Measurements from ENCODE around the gene TOMM20. TPM values are rescaled to one million over a fixed set of nuclear protein-coding genes. Genes with fewer than 3 reads are reported as not detected.
"Not testable (repeated sequence)": the region's sequence is repeated elsewhere in the genome, so short reads cannot be mapped to it uniquely, and the experiment has no call there.

Gene TOMM20
- polyA plus RNA-seq (2012; ENCODE audit: low read depth, missing spikeins): 88.5 TPM

- FAIRE-seq: peak; percentile 98
- TF ChIP-seq PAX5 (IDR thresholded peaks at IDR 0.05; ENCODE audit: insufficient read depth, low read length, severe bottlenecking) (no peak), TAF1 (IDR thresholded peaks at IDR 0.05; ENCODE audit: low read depth, low read length) (peak; percentile 92), SPI1 (IDR thresholded peaks at IDR 0.05; ENCODE audit: low read depth, low read length) (peak; percentile 51), POLR2A (IDR thresholded peaks at IDR 0.05; ENCODE audit: low read depth, low read length) (peak; percentile 97), POLR2AphosphoS5 (IDR thresholded peaks at IDR 0.05; ENCODE audit: low read depth, low read length) (peak; percentile 96), POU2F2 (IDR thresholded peaks at IDR 0.05; ENCODE audit: low read depth, low read length) (peak; percentile 47; the same call in 1 of the 2 replicates)
These were observed at the start of gene TOMM20 for GRCh38 chr1:235128456-235129328. Gene TOMM20 (minus strand): TSS chr1:235128837. CDS start chr1:235128715, 122 bp downstream.

GRCh38 chr1:235176486-235176885 lies 47.8 kb upstream of the TOMM20 start:
- FAIRE-seq: no peak
- no peak for DNase-seq (ENCODE audit: insufficient read length, low spot score)
- TF ChIP-seq POU2F2 (IDR thresholded peaks at IDR 0.05; ENCODE audit: low read depth, low read length): no peak
- TF ChIP-seq TAF1 (IDR thresholded peaks at IDR 0.05; ENCODE audit: low read depth, low read length): no peak
- TF ChIP-seq POLR2A (IDR thresholded peaks at IDR 0.05; ENCODE audit: low read depth, low read length): no peak
- TF ChIP-seq POLR2AphosphoS5 (IDR thresholded peaks at IDR 0.05; ENCODE audit: low read depth, low read length): no peak
- TF ChIP-seq PAX5 (IDR thresholded peaks at IDR 0.05; ENCODE audit: insufficient read depth, low read length, severe bottlenecking): no peak
- no peak for TF ChIP-seq SPI1 (IDR thresholded peaks at IDR 0.05; ENCODE audit: low read depth, low read length)

More at GRCh38 chr1:235128456-235129328, at the start of gene TOMM20:
- DNase-seq (ENCODE audit: insufficient read length, low spot score): peak; percentile 93

- DNase-seq (ENCODE audit: insufficient read length, low spot score) (no peak), FAIRE-seq (no peak)
- no peak for TF ChIP-seq POLR2AphosphoS5 (IDR thresholded peaks at IDR 0.05; ENCODE audit: low read depth, low read length)
- TF ChIP-seq PAX5 (IDR thresholded peaks at IDR 0.05; ENCODE audit: insufficient read depth, low read length, severe bottlenecking): no peak
- TF ChIP-seq POU2F2 (IDR thresholded peaks at IDR 0.05; ENCODE audit: low read depth, low read length): no peak
- no peak for TF ChIP-seq SPI1 (IDR thresholded peaks at IDR 0.05; ENCODE audit: low read depth, low read length)
- no peak for TF ChIP-seq TAF1 (IDR thresholded peaks at IDR 0.05; ENCODE audit: low read depth, low read length)
- no peak for TF ChIP-seq POLR2A (IDR thresholded peaks at IDR 0.05; ENCODE audit: low read depth, low read length)
These were observed 41.3 kb upstream of the TOMM20 start for GRCh38 chr1:235169986-235170385.

- FAIRE-seq: no peak
- TF ChIP-seq POU2F2 (IDR thresholded peaks at IDR 0.05; ENCODE audit: low read depth, low read length): no peak
- no peak for TF ChIP-seq POLR2A (IDR thresholded peaks at IDR 0.05; ENCODE audit: low read depth, low read length)
- TF ChIP-seq TAF1 (IDR thresholded peaks at IDR 0.05; ENCODE audit: low read depth, low read length): no peak
- TF ChIP-seq SPI1 (IDR thresholded peaks at IDR 0.05; ENCODE audit: low read depth, low read length): no peak
- TF ChIP-seq POLR2AphosphoS5 (IDR thresholded peaks at IDR 0.05; ENCODE audit: low read depth, low read length): no peak
- TF ChIP-seq PAX5 (IDR thresholded peaks at IDR 0.05; ENCODE audit: insufficient read depth, low read length, severe bottlenecking): no peak
These were observed 39.7 kb upstream of the TOMM20 start for GRCh38 chr1:235168375-235168774.

GRCh38 chr1:235161685-235162327 lies 33.2 kb upstream of the TOMM20 start:
- FAIRE-seq (peak; percentile 52), DNase-seq (ENCODE audit: insufficient read length, low spot score) (no peak)
- TF ChIP-seq POU2F2 (IDR thresholded peaks at IDR 0.05; ENCODE audit: low read depth, low read length): no peak
- TF ChIP-seq TAF1 (IDR thresholded peaks at IDR 0.05; ENCODE audit: low read depth, low read length): no peak
- no peak for TF ChIP-seq POLR2AphosphoS5 (IDR thresholded peaks at IDR 0.05; ENCODE audit: low read depth, low read length)
- TF ChIP-seq PAX5 (IDR thresholded peaks at IDR 0.05; ENCODE audit: insufficient read depth, low read length, severe bottlenecking): no peak
- no peak for TF ChIP-seq SPI1 (IDR thresholded peaks at IDR 0.05; ENCODE audit: low read depth, low read length)
- TF ChIP-seq POLR2A (IDR thresholded peaks at IDR 0.05; ENCODE audit: low read depth, low read length): no peak

More at GRCh38 chr1:235168375-235168774, 39.7 kb upstream of the TOMM20 start:
- no peak for DNase-seq (ENCODE audit: insufficient read length, low spot score)

GRCh38 chr1:235160957-235161684 lies 32.5 kb upstream of the TOMM20 start, which contains the start of gene RBM34:
Gene RBM34 (minus strand): TSS chr1:235161250. CDS start chr1:235161226, 24 bp downstream.
- FAIRE-seq: peak; percentile 87

GRCh38 chr1:235160383-235160956 lies 31.8 kb upstream of the TOMM20 start:
- TF ChIP-seq PAX5 (IDR thresholded peaks at IDR 0.05; ENCODE audit: insufficient read depth, low read length, severe bottlenecking): no peak
- no peak for TF ChIP-seq TAF1 (IDR thresholded peaks at IDR 0.05; ENCODE audit: low read depth, low read length)
- no peak for TF ChIP-seq SPI1 (IDR thresholded peaks at IDR 0.05; ENCODE audit: low read depth, low read length)
- TF ChIP-seq POU2F2 (IDR thresholded peaks at IDR 0.05; ENCODE audit: low read depth, low read length): no peak
- TF ChIP-seq POLR2AphosphoS5 (IDR thresholded peaks at IDR 0.05; ENCODE audit: low read depth, low read length): no peak
- TF ChIP-seq POLR2A (IDR thresholded peaks at IDR 0.05; ENCODE audit: low read depth, low read length): no peak
- DNase-seq (ENCODE audit: insufficient read length, low spot score) (peak; percentile 34), FAIRE-seq (no peak)

More at GRCh38 chr1:235160957-235161684, 32.5 kb upstream of the TOMM20 start, which contains the start of gene RBM34:
- TF ChIP-seq SPI1 (IDR thresholded peaks at IDR 0.05; ENCODE audit: low read depth, low read length): peak; percentile 92
- peak; percentile 94 for TF ChIP-seq POU2F2 (IDR thresholded peaks at IDR 0.05; ENCODE audit: low read depth, low read length)
- no peak for TF ChIP-seq PAX5 (IDR thresholded peaks at IDR 0.05; ENCODE audit: insufficient read depth, low read length, severe bottlenecking)
- TF ChIP-seq POLR2A (IDR thresholded peaks at IDR 0.05; ENCODE audit: low read depth, low read length): peak; percentile 96
- peak; percentile 96 for TF ChIP-seq POLR2AphosphoS5 (IDR thresholded peaks at IDR 0.05; ENCODE audit: low read depth, low read length)
- TF ChIP-seq TAF1 (IDR thresholded peaks at IDR 0.05; ENCODE audit: low read depth, low read length): peak; percentile 99
- peak; percentile 81 for DNase-seq (ENCODE audit: insufficient read length, low spot score)

- not testable (repeated sequence) for DNase-seq (ENCODE audit: insufficient read length, low spot score); FAIRE-seq
These were observed 31.3 kb upstream of the TOMM20 start for GRCh38 chr1:235159930-235160329.

GRCh38 chr1:235159284-235159683 lies 30.6 kb upstream of the TOMM20 start:
- not testable (repeated sequence) for FAIRE-seq; DNase-seq (ENCODE audit: insufficient read length, low spot score)
